ENCODE measurements around the gene PNRC2.
"Not testable (repeated sequence)": the region's sequence is repeated elsewhere in the genome, so short reads cannot be mapped to it uniquely, and the experiment has no call there.

Gene PNRC2

GRCh38 chr1:23953020-23953419 is 6.6 kb upstream of the PNRC2 start:
- no peak for DNase-seq (ENCODE audit: low spot score)

- DNase-seq (ENCODE audit: low spot score): no peak
Measured at GRCh38 chr1:23957096-23957495, 2.5 kb upstream of the PNRC2 start.

DNA sequence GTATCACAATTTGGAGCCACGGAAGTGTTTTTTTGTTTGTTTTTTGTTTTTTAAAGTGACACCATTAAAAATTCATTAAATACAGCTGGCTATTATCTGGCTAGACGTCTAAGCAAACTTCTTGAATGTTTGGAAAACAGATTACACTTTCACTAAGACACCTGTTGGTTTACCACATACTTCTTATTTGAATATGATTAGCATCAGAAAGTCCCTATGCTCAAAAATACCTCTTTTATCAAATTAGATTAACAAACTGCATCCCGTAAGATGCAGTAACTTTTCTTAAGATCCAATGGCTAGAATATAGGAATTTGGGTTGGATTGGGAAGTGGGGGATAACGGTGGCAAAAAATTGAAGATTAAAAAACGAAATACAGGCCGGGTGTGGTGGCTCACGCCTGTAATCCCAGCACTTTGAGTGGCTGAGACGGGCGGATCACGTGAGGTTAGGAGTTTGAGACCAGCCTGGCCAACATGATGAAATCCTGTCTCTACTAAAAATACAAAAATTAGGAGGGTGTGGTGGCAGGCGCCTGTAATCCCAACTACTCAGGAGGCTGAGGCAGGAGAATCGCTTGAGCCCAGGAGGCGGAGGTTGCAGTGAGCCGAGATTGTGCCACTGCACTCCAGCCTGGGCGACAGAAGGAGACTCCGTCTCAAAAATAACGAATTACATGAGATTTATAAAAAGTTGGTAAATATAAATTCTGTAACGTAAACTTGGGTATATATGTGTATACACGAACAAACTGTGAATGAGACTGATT is 1.4 kb upstream of the PNRC2 start:
- DNase-seq (ENCODE audit: low spot score): not testable (repeated sequence)

DNA sequence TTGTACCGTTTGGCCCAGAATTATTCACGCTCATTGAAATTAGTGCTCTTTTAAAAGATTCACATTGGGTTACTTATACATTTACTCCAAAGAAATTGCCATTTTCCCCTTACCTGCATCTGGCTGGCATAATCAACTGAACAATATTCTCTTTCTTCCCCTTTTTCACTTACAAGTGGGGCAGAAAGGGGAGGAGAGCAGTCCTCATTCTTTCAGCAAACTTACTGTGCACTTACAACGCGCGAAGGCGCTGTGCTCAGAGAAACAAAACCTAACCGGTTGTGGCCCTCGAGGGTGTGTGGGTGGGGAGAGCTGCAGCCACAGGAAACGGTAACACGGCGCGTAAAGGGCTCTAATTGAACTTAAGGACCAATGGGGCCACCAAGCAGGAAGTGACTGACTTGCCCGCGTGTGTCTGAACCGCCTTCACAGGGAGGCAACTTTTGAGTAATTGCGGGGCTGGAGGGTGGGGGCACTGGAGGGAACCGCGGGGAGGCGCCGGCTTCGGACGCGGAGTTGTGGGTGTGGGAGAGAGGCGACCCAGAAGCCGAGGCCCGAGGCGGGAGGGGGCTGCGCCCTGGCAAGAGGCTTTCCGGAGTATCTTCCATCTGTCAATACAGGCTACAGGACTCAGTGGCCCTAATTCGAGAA is 693 bp upstream of the PNRC2 start:
- DNase-seq (ENCODE audit: low spot score): peak; percentile 93

DNA sequence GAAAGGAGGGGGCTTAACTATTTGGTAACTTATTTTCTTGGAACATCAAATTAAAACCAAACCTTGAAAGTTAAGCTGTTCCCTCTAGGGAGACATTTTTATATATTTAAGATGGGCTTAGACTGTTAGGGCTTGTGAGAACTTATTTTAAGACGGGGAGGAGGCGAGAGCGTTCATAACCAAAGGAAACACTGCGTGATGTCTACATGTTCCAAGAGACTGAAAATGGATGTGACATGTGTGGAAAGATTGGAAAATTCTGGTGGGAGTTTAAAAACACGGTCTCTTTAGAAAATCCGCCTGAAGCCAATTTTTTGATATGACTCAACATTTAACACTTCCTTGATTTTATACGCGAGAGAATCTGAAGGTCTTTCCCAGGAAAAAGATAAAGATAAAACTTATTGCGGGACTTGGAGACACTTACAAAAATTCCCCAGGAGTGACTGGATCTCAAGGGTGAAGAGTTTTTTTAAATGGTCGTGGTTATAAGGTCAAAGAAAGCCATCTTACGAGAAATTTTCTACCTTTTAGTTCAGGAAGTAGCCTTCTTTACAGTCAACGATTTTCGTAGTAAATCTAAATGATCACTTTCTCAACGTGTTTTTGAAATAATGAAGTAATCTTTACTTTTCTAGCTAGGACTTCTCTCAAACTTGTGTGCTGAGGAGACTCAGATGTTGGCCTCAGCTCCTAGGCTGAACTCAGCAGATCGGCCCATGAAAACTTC is 828 bp downstream of the PNRC2 start:
- DNase-seq (ENCODE audit: low spot score): no peak

- DNase-seq (ENCODE audit: low spot score): no peak
Measured at GRCh38 chr1:23963617-23964234, 4.1 kb downstream of the PNRC2 start.

DNA sequence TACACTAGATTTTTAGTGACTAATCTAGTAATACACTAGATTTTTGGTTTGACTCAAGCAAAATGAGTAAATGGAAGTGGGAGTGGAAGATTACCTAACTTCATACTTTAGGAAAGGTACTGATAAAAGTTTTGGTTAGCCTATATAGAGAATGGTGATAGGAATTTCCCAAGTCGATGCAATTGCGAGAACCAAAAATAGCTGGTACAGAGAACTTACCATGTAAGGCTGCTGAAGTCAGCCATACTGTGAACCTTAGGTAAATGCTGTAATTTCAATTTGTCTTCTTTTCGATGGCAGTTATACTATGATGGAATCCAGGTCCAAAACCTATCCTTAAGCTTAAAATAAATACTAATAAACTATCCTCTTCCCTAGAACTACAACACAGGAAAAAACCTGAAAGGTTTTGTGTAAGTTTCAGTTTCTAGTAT is 4.6 kb downstream of the PNRC2 start:
- DNase-seq (ENCODE audit: low spot score): no peak

DNA sequence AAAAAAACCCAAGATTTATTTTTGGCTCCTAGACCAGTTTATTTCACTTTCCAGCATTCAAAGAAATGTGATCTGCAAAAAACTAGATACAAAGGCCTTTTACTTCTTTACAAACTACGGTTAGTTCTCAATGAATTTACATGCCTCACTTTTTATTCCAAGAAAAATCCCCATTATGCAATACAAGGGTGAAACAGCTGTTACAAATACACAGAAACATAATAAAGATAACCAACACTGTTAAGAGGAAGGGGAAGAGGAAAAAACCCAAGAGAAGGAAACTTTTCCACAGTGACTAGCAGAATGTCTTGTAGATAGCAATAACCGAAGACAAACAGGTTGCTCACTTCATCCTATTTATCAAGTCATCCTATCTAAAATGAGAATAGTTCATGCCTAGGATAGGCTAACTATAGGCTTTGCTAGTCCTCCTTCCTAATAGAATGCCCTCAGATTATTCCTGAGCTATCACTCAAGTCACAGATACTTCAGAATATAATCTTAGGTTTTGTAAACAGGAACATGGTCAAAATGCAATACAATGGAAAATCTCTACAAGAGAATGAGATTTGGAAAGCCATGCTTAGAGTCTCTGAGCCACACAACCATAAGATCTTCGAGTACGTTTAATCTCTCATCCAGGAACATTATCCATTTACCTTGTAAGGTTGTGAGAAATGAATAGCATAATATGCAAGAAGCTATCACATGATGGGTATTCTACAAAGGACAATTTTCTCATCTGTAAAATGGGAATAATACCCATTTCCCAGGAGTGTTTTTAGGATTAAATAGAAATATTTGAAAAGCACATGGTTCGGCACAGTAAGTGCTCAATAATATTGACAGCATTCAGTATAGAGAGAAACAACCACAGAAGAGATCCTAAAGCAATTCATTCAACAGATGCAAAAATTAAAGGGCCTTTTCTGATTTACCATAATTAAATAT is 5.4 kb downstream of the PNRC2 start:
- no peak for DNase-seq (ENCODE audit: low spot score)

DNA sequence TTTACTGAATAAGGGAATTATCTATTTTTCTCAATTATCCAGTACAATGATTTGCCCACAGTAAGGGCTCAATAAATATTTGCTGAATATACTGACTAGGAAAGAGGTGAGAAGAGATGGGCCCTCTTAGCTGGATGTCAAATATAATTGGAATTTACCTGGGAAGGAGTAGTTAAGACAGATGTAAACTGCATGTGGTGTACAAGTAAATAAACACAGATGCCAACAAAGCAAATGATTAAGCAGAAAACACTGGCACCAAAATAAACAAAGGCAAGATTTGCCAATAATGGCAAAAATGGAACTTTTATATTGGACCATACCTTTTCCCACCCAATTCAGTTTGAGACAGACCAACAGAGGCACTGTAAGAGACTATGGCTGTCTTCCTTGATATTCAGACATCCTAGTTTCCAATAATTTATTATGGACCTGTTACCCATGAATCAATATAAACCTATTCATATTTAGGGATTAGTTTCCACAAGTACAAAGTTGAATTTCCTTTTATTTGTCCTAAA is 7.4 kb downstream of the PNRC2 start:
- DNase-seq (ENCODE audit: low spot score): no peak

GRCh38 chr1:23967871-23968270 is 8.2 kb downstream of the PNRC2 start:
- DNase-seq (ENCODE audit: low spot score): no peak

GRCh38 chr1:23977187-23977853 is 17.7 kb downstream of the PNRC2 start:
- no peak for DNase-seq (ENCODE audit: low spot score)

DNA sequence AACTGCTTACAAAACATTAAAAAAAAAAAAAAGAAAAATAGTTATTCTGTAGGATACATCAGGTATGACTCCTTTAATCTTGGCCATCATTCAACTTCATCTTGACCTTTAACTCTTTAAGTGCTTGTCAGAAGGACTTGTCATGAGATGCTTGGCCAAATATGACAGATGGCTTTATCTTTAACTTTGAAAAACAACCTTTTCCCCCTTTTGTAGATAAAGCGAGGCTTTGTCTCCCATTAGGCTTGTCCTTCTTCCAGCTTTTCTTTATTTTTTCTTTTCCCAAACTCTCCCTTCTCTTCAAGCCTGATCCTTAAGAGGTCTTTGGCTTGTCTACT is 18.2 kb downstream of the PNRC2 start:
- DNase-seq (ENCODE audit: low spot score): no peak

GRCh38 chr1:23978805-23979204 is 19.2 kb downstream of the PNRC2 start:
- no peak for DNase-seq (ENCODE audit: low spot score)

GRCh38 chr1:23979387-23979880 is 19.8 kb downstream of the PNRC2 start:
- DNase-seq (ENCODE audit: low spot score): no peak

DNA sequence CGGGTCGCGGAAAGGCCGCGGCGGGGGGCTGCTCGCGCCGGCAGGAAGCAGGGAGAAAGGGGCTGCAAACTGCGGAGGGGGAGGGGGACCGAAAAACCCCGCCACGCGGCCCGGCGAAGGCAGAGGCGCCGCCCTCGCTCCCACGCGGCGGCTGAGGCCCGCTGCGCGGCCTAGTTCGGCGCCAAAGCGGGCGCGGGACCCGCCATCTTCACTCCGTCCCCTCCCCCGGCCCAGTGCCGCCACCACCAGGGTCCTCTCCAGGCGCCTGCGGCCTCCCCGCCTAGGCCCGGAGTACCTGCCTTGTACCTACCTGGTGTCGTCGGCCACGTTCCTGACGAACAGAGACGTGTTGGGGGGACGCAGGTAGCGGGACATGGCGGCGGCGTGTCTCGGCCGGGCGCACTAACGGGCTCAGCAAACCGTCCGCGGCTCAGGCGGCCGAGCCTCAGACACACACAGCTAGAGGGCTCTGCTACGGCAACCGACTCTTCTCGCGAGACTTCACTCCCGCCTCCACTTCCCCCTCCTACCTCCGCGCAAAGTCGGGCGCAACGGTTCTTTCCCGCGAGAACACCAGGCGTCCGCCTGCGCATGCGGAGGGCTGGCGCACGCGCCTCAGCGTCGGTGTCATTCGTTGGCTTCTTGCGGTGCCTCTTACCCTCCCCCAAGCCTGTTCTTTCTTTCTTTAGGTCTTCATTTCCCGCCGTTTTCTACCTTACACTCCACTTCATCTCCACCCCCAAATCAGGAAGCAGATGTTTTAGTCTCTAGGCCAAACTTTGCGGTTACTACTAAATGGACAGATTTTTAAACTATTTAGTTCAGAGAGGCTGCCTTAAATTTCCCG is 20.5 kb downstream of the PNRC2 start, which contains the start of gene SRSF10:
TSS of gene SRSF10 (minus strand) at position 447 of the 847 bp plus-strand sequence. CDS start at position 375, 72 bp downstream.
- peak; percentile 97 for DNase-seq (ENCODE audit: low spot score)

- no peak for DNase-seq (ENCODE audit: low spot score)
Measured at GRCh38 chr1:23980728-23981070, 21.1 kb downstream of the PNRC2 start.

DNA sequence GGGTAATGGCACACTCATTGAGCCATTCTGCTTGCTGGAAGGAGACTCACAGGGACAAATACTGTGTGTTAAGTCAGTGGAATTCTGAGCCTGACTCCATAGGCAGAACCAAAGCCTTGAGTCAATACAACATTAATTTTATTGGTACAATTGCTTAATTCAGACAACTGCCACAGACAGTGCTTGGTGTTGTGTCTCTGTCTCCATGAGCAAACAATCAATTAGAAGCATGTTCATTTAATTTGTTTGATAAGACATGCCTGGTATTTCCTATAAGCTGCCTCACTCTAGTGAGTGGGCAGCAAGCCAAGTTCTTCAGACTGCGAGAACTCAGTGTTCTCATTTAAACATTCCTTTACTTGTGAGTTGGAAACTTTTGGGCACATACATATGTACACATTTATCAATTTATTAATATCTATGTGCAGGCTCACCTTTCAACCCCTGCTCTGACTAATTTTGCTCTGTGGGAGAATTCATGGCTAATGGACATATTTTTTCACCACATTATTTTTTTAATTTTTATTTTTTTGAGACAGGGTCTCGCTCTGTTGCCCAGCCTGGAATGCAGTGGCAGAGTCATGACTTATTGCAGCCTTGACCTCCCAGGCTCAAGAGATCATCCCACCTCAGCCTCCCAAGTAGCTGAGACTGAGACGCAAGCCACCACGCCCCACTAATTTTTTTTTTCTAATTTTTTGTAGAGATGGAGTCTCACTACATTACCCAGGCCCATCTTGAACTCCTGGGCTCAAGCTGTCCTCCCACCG is 25.0 kb downstream of the PNRC2 start:
- no peak for DNase-seq (ENCODE audit: low spot score)

DNA sequence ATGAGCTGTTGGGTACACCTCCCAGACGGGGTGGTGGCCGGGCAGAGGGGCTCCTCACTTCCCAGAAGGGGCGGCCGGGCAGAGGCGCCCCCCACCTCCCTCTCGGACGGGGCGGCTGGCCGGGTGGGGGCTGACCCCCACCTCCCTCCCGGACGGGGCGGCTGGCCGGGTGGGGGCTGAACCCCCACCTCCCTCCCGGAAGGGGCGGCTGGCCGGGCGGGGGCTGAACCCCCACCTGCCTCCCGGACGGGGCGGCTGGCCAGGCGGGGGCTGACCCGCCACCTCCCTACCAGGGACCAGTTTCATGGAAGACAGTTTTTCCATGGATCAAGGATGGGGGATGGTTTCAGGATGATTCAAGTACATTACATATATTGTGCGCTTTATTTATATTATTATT is 27.4 kb downstream of the PNRC2 start:
- DNase-seq (ENCODE audit: low spot score): not testable (repeated sequence)

DNA sequence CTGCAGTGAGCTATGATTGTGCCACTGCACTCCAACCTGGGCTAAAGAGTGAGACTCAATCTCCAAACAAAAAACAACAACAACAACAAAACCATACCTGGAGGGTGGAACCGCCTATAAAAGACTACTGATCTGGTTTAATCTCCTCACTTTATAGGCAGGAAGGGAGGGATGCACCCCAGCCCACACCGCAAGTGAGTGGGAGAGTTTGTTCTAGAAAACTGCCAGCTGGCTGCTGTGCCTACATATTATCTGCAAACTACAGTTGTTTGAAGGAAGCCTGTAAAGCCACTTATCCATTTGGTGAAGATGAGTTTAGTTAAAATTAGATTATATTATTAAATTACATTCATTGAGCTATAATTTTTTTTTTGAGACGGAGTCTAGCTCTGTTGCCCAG is 29.6 kb downstream of the PNRC2 start:
- no peak for DNase-seq (ENCODE audit: low spot score)
